ENCODE data around the gene GDPD5. TPM values are rescaled to one million over a fixed set of nuclear protein-coding genes. Genes with fewer than 3 reads are reported as not detected.

Gene GDPD5
- polyA plus RNA-seq, 1 experiment = 1.4 TPM

DNA sequence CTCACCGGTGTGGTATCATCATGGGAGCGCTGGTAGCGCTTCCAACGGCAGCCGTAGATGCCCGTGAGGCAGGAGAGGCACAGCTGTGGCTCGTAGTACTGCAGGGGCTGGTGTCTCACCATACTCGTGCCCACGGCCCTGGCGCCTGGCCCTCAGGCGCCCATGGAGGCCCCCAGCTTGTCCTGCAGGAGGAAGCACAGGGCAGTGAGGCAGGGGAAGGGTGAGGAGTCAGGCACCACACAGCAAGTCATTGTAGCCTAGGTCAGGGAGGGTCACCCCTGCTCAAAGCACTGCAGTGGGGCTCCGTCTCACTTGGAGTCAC, 48.2 kb downstream of the GDPD5 start:
- ChIA-PET CTCF (interaction anchor here (2.9 kb wide), 1 partner anchor 48 kb away, joined by 7 read pairs; the partner anchor contains the start of gene GDPD5), POLR2A (interaction anchor here (1.1 kb wide), 1 partner anchor 21 kb away, joined by 9 read pairs; no protein-coding TSS in a partner anchor)
- TF ChIP-seq, protein P1, sequence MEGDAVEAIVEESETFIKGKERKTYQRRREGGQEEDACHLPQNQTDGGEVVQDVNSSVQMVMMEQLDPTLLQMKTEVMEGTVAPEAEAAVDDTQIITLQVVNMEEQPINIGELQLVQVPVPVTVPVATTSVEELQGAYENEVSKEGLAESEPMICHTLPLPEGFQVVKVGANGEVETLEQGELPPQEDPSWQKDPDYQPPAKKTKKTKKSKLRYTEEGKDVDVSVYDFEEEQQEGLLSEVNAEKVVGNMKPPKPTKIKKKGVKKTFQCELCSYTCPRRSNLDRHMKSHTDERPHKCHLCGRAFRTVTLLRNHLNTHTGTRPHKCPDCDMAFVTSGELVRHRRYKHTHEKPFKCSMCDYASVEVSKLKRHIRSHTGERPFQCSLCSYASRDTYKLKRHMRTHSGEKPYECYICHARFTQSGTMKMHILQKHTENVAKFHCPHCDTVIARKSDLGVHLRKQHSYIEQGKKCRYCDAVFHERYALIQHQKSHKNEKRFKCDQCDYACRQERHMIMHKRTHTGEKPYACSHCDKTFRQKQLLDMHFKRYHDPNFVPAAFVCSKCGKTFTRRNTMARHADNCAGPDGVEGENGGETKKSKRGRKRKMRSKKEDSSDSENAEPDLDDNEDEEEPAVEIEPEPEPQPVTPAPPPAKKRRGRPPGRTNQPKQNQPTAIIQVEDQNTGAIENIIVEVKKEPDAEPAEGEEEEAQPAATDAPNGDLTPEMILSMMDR (IDR thresholded peaks at IDR 0.05; ENCODE audit: low read depth, low read length) = no peak
- Histone ChIP-seq H3K27me3 (ENCODE audit: control insufficient read depth, insufficient read depth, low read length) (no peaks in the 10 kb centered on the region), H3K9me3 (ENCODE audit: control insufficient read depth, insufficient read depth, low read length) (no peaks in the 10 kb centered on the region), H3K4me3 (ENCODE audit: low read depth, low read length) (no peak overlapping the region), H3K27ac (ENCODE audit: low read depth, low read length) (no peak overlapping the region)
- no peak for DNase-seq (ENCODE audit: low read depth, low spot score)

DNA sequence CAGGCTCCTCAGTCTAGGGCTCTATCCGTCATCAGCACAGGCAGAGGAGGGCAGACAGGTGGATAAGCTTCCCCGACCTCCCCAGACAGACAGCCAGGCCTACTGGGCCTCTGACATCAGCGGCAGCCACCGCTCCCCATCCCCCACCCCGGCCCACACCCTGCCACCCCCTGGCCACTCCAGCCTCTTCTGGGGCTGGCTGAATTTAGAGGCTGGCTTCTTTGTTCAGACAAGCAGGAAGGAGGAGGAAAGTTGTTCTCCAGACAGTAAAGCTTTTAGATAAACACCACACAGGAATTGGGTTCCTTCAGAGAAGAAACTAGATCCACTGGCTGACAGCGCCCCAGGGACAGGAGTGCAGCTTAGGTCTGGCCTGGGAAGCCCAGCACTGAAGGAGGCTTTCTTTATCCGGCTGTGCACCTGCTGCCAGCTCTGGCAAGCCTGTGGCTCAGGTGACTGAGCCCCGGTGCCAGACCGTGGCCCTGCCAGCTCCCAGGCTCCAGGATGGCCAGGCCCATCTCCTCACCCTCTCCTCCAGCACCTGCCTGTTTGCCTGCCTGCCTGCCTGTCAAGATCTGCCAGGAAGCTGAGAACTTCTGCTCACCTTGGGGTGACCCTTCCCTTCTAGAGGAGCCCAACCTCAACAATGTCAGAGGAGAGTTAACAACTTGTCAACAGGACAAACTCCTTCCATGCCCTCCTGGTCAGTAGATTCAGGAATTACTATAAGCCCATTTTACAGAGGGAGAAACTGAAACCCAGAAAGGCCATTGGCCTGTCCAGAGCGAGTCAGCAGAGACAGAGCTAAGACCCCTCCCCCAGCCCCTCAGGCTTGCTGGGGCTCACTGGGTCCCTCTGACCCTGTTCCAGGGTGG, 48.8 kb downstream of the GDPD5 start:
- H3K27me3 ChIP-seq (ENCODE audit: control insufficient read depth, insufficient read depth, low read length) = no peaks in the 10 kb centered on the region
- ChIA-PET POLR2A (interaction anchor here (1.1 kb wide), 1 partner anchor 22 kb away, joined by 9 read pairs; no protein-coding TSS in a partner anchor), CTCF (interaction anchor here (0.7 to 2.9 kb wide), 4 partner anchors 26 to 69 kb away, joined by 3 to 7 read pairs (median 6); partner anchors contain the start of gene GDPD5)
- no peaks in the 10 kb centered on the region for H3K9me3 ChIP-seq (ENCODE audit: control insufficient read depth, insufficient read depth, low read length)
- TF ChIP-seq, protein P1 (IDR thresholded peaks at IDR 0.05; ENCODE audit: low read depth, low read length) = no peak
- H3K27ac ChIP-seq (ENCODE audit: low read depth, low read length) = no peak overlapping the region
- no peak overlapping the region for H3K4me3 ChIP-seq (ENCODE audit: low read depth, low read length)
- no peak for DNase-seq (ENCODE audit: low read depth, low spot score)

DNA sequence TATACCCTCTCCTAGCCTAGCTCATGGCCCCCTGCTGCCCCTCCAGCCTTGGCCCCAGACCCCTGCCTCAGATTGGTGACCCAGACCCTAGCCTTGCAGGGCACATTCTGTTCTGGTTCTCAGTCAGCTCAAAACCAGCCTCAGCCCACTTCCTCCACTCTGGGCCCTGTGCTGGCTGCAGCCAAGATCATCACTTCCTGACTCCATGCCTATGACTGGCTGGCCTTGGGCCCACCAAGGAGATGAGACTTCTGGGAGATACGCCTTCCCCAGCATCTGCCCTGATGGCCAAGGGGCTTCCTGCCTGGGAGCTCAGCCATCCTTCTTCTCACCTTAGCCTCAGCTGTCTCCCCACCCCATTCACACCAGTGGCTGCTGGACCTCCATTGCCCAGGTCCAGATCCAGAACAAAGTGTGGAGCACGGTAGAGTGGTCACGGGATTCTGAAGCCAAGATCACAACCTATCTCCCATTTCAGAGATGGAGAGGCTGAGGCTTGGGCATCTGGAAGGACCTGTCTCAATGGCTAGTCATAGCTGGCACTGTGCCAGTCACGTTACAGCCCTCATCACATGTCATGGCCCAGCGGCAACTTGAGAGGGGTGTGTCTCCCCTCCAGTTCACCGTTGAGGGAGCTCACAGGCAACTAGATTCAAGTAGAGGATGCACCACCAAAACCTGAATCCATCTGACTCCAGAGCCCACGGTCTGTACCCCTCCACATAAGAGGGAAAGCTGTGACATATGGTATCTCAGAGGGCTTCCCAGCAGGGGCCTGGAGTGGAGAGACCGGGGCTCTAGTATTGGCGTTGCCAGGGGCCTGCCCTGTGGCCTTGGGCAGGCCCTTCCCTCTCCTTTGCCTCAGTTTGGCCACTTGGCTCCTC, 49.7 kb downstream of the GDPD5 start:
- TF ChIP-seq, protein P1 (IDR thresholded peaks at IDR 0.05; ENCODE audit: low read depth, low read length) = no peak
- Histone ChIP-seq H3K9me3 (ENCODE audit: control insufficient read depth, insufficient read depth, low read length) (no peaks in the 10 kb centered on the region), H3K27me3 (ENCODE audit: control insufficient read depth, insufficient read depth, low read length) (no peaks in the 10 kb centered on the region), H3K27ac (ENCODE audit: low read depth, low read length) (peak overlapping the region; percentile 77), H3K4me3 (ENCODE audit: low read depth, low read length) (no peak overlapping the region)
- ChIA-PET POLR2A (interaction anchor here (0.8 kb wide), 1 partner anchor 11 kb away, joined by 3 read pairs; no protein-coding TSS in a partner anchor), CTCF (interaction anchor here (0.7 to 2.9 kb wide), 6 partner anchors 25 to 68 kb away, joined by 3 to 7 read pairs (median 4); partner anchors contain the start of gene GDPD5)
- no peak for DNase-seq (ENCODE audit: low read depth, low spot score)

DNA sequence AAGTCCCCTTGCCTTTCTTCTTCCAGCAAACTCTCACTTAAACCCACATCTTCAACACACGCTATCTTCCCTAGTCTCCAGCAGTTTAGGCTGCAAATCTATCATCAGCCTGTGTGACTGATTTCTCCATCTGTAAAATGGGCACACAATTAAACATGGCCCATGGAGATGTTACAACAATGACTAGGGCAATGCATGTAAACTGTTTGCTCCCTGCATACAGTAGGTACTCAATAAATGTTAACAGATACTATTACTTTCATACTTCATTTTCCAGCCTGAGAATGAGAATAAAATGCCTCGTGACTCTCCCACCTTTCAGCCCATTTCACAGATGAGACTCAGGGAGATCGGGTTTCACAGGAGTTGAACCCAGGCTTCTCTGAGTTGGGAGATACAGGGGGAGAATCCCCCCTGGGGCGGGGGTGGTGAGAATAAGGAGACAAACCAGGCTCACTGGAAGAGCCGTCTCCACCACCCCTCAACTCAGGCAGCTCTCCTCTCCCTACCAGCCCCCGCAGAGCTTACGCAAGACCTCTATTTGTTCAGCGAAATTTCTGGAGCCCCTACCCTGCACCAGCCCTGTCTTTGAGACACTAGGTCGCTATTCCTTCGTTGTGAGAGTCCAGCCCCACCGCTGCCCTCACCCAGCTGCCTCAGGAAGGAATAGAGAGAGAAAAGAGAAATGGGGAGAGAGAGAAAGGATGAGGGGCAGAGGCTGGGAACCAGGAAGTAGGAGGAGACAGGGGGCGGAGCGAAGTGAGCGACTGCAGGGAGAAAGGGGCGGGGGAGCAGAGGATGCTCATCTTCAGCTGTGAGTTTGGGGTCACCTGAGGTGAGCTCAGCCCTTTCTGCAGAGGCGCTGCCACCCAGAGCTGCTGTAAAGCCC, 50.6 kb downstream of the GDPD5 start:
- peak overlapping the region; percentile 38 for H3K4me3 ChIP-seq (ENCODE audit: low read depth, low read length)
- H3K9me3 ChIP-seq (ENCODE audit: control insufficient read depth, insufficient read depth, low read length) = no peaks in the 10 kb centered on the region
- TF ChIP-seq, protein P1 (IDR thresholded peaks at IDR 0.05; ENCODE audit: low read depth, low read length) = no peak
- no peak for DNase-seq (ENCODE audit: low read depth, low spot score)
- CTCF ChIA-PET = interaction anchor here (1.0 to 2.9 kb wide), 5 partner anchors 24 to 67 kb away, joined by 3 to 7 read pairs (median 5); partner anchors contain the start of gene GDPD5
- POLR2A ChIA-PET = interaction anchor here (0.6 to 0.8 kb wide), 2 partner anchors 10 to 51 kb away, joined by 3 read pairs; partner anchors contain the start of gene GDPD5
- H3K27ac ChIP-seq (ENCODE audit: low read depth, low read length) = peak overlapping the region; percentile 77
- H3K27me3 ChIP-seq (ENCODE audit: control insufficient read depth, insufficient read depth, low read length) = no peaks in the 10 kb centered on the region
